Naive thymus-derived CD4-positive, alpha-beta T cell (primary cell): Measurements from ENCODE around the gene SLC25A13. TPM values are rescaled to one million over a fixed set of nuclear protein-coding genes. Genes with fewer than 3 reads are reported as not detected.
A peak's percentile ranks its signal among the peaks of the same experiment; 100 is the strongest.

Source experiments
- ATAC-seq: fragments of 150-1000 bp; cut with Tn5 transposase; 2 replicates; pipeline ENCODE4 v1.10.0; 2021; ENCODE audit warnings: mild to moderate bottlenecking, moderate library complexity
- CTCF ChIA-PET: fragments of 350-600 bp; sonication (Branson Sonifier 250); formaldehyde crosslinking; loops from one replicate; lab custom pipeline; 2021; ENCODE audit warnings: antibody characterized with exemption; lab: Charles Lee
- POLR2A ChIA-PET: fragments of 350-600 bp; sonication (Branson Sonifier 250); formaldehyde crosslinking; loops from one replicate; lab custom pipeline; 2021; ENCODE audit warnings: antibody characterized with exemption, inconsistent platforms; lab: Charles Lee
- DNase-seq, 9 donors: peaks; one replicate each; pipeline versions ENCODE4 v3.0.0 to v3.0.0-alpha.2; 2020 to 2022; ENCODE audit warnings: mixed read lengths in 1 of 9
- H3K27ac ChIP-seq: one replicate; pipeline ENCODE4 v1.7.0; 2013; ENCODE audit warnings: mild to moderate bottlenecking, low read depth, low read length, moderate library complexity
- H3K27me3 ChIP-seq, 2 donors: one replicate each; pipeline ENCODE4 v1.7.0; 2013; ENCODE audit warnings: low read length in 2 of 2, mild to moderate bottlenecking in 2 of 2, moderate library complexity in 2 of 2; ENCODE audit not compliant: control insufficient read depth in 2 of 2, insufficient read depth in 2 of 2
- H3K36me3 ChIP-seq, 3 experiments: 1 replicate in 2 of 3; 2 replicates in 1 of 3; pipeline ENCODE4 v1.7.0; 2013; ENCODE audit warnings: low read length in 3 of 3, mild to moderate bottlenecking in 3 of 3, moderate library complexity in 1 of 3; ENCODE audit not compliant: insufficient read depth in 3 of 3, control insufficient read depth in 2 of 3
- H3K4me1 ChIP-seq, 2 donors: one replicate each; pipeline ENCODE4 v1.7.0; 2013; ENCODE audit warnings: low read length in 2 of 2, mild to moderate bottlenecking in 2 of 2, moderate library complexity in 1 of 2; ENCODE audit not compliant: control insufficient read depth in 2 of 2, insufficient read depth in 2 of 2
- H3K4me3 ChIP-seq: 2 replicates; pipeline ENCODE4 v1.7.0; 2013; ENCODE audit warnings: mild to moderate bottlenecking, low read length
- H3K9me3 ChIP-seq, 3 experiments: 1 replicate in 2 of 3; 2 replicates in 1 of 3; pipeline ENCODE4 v1.7.0; 2013; ENCODE audit warnings: low read length in 3 of 3; ENCODE audit not compliant: control insufficient read depth in 2 of 3
- H3K27ac Mint-ChIP-seq, 9 donors: one replicate each; pipeline ENCODE4 v1.8.0; 2020 to 2022; ENCODE audit warnings: mixed read lengths in 9 of 9, mild to moderate bottlenecking in 8 of 9, moderate library complexity in 5 of 9, inconsistent platforms in 2 of 9
- H3K27me3 Mint-ChIP-seq, 5 donors: one replicate each; pipeline ENCODE4 v1.8.0; 2021 to 2022; ENCODE audit warnings: mixed read lengths in 5 of 5, mild to moderate bottlenecking in 1 of 5
- H3K36me3 Mint-ChIP-seq, 5 donors: one replicate each; pipeline ENCODE4 v1.8.0; 2020 to 2022; ENCODE audit warnings: mixed read lengths in 5 of 5, mild to moderate bottlenecking in 3 of 5, inconsistent platforms in 1 of 5
- H3K4me1 Mint-ChIP-seq, 7 donors: one replicate each; pipeline ENCODE4 v1.8.0; 2020 to 2022; ENCODE audit warnings: mixed read lengths in 7 of 7, mild to moderate bottlenecking in 3 of 7, inconsistent platforms in 1 of 7
- H3K4me3 Mint-ChIP-seq, 10 donors: one replicate each; pipeline ENCODE4 v1.8.0; 2020 to 2022; ENCODE audit warnings: mild to moderate bottlenecking in 10 of 10, mixed read lengths in 10 of 10, moderate library complexity in 6 of 10, inconsistent platforms in 2 of 10
- H3K9me3 Mint-ChIP-seq, 11 donors: one replicate each; pipeline ENCODE4 v1.8.0; 2020 to 2022; ENCODE audit warnings: mixed read lengths in 11 of 11, mild to moderate bottlenecking in 4 of 11, inconsistent platforms in 1 of 11, moderate library complexity in 1 of 11
- intact Hi-C, 2 donors: fragments of 100-400 bp; cut with micrococcal nuclease; formaldehyde crosslinking; loops; one replicate each; pipeline ENCODE4 v1.15.1; 2023
- polyA plus RNA-seq, 2 donors: library from polyadenylated mRNA; unstranded; fragments of 300-500 nt; fragmentation: Illumina TruSeq; gene quantifications; one replicate each; pipeline ENCODE4 v1.2.3, GENCODE V29; 2021
- total RNA-seq, 6 experiments: library from RNA in 5 of 6; stranded (reverse) in 5 of 6; gene quantifications; 1 replicate in 5 of 6; 2 replicates in 1 of 6; pipeline ENCODE4 v1.2.3 and lab custom pipeline; 2021 to 2026

The SLC25A13 gene
- total and polyA plus RNA-seq, 7 experiments from 2014 or later = 5.7 to 22.5 (median 9.1) TPM

GRCh38 chr7:96188174-96188581, 133.7 kb downstream of the SLC25A13 start:
- Histone ChIP-seq H3K9me3 (no peaks in the 10 kb centered on the region), H3K27ac (no peak overlapping the region), H3K4me1 (no peaks in the 10 kb centered on the region), H3K27me3 (no peaks in the 10 kb centered on the region), H3K4me3 (no peak overlapping the region), H3K36me3 (peaks cover 6 to 9% (median 8%) of the 10 kb centered on the region in 3 experiments)
- peak overlapping the region in 1 of 10 donors; percentile 10 for H3K4me3 Mint-ChIP-seq
- ChIA-PET POLR2A (no interaction called here), CTCF (no interaction called here)
- no peaks in the 10 kb centered on the region for H3K9me3 Mint-ChIP-seq
- no peaks in the 10 kb centered on the region for H3K27me3 Mint-ChIP-seq
- intact Hi-C loops = no loop called here
- H3K36me3 Mint-ChIP-seq = peaks cover 12 to 55% (median 37%) of the 10 kb centered on the region in 5 donors
- peaks cover 0 to 15% (median 5%) of the 10 kb centered on the region in 7 donors for H3K4me1 Mint-ChIP-seq
- peak overlapping the region in 3 of 9 donors; percentile 17 to 32 (median 18) for H3K27ac Mint-ChIP-seq
- DNase-seq = no peak
- ATAC-seq = no peak

GRCh38 chr7:96187735-96188134, 134.2 kb downstream of the SLC25A13 start:
- no peak for DNase-seq
- ATAC-seq = no peak
- H3K36me3 Mint-ChIP-seq = peaks cover 12 to 57% (median 40%) of the 10 kb centered on the region in 5 donors
- POLR2A ChIA-PET = no interaction called here
- no peaks in the 10 kb centered on the region for H3K27me3 Mint-ChIP-seq
- H3K36me3 ChIP-seq = peaks cover 4 to 8% (median 6%) of the 10 kb centered on the region in 3 experiments
- no peak overlapping the region for H3K27ac ChIP-seq
- peaks cover 0 to 15% (median 5%) of the 10 kb centered on the region in 7 donors for H3K4me1 Mint-ChIP-seq
- peak overlapping the region in 3 of 9 donors; percentile 17 to 32 (median 18) for H3K27ac Mint-ChIP-seq
- CTCF ChIA-PET = no interaction called here
- no peaks in the 10 kb centered on the region for H3K27me3 ChIP-seq
- H3K4me1 ChIP-seq = no peaks in the 10 kb centered on the region
- no peaks in the 10 kb centered on the region for H3K9me3 ChIP-seq
- no peaks in the 10 kb centered on the region for H3K9me3 Mint-ChIP-seq
- H3K4me3 ChIP-seq = no peak overlapping the region
- H3K4me3 Mint-ChIP-seq = no peak overlapping the region
- intact Hi-C loops = no loop called here

GRCh38 chr7:96184783-96185182, 137.1 kb downstream of the SLC25A13 start:
- H3K36me3 Mint-ChIP-seq = peaks cover 7 to 48% (median 22%) of the 10 kb centered on the region in 5 donors
- H3K4me3 Mint-ChIP-seq = no peak overlapping the region
- no peaks in the 10 kb centered on the region for H3K27me3 Mint-ChIP-seq
- no peak for ATAC-seq
- no peak overlapping the region for H3K27ac Mint-ChIP-seq
- Histone ChIP-seq H3K27ac (no peak overlapping the region), H3K27me3 (no peaks in the 10 kb centered on the region), H3K36me3 (peaks cover 0 to 6% (median 0%) of the 10 kb centered on the region in 3 experiments), H3K4me3 (no peak overlapping the region), H3K9me3 (no peaks in the 10 kb centered on the region), H3K4me1 (no peaks in the 10 kb centered on the region)
- no peaks in the 10 kb centered on the region for H3K9me3 Mint-ChIP-seq
- ChIA-PET CTCF (no interaction called here), POLR2A (no interaction called here)
- DNase-seq = no peak
- intact Hi-C loops = no loop called here
- H3K4me1 Mint-ChIP-seq = peaks cover 0 to 15% (median 5%) of the 10 kb centered on the region in 7 donors

- no peak for ATAC-seq
- H3K27me3 Mint-ChIP-seq = no peaks in the 10 kb centered on the region
- CTCF ChIA-PET = interaction anchor here (0.8 kb wide), 1 partner anchor 9 kb away, joined by 3 read pairs; no protein-coding TSS in a partner anchor
- Histone ChIP-seq H3K27ac (no peak overlapping the region), H3K4me1 (no peaks in the 10 kb centered on the region), H3K9me3 (no peaks in the 10 kb centered on the region), H3K27me3 (no peaks in the 10 kb centered on the region), H3K36me3 (peaks cover 0 to 6% (median 0%) of the 10 kb centered on the region in 3 experiments), H3K4me3 (no peak overlapping the region)
- intact Hi-C loops = loop anchor here in 1 of 2 donors (1.0 kb wide), 1 partner anchor 844 kb away; no protein-coding TSS in a partner anchor
- peaks cover 7 to 42% (median 16%) of the 10 kb centered on the region in 5 donors for H3K36me3 Mint-ChIP-seq
- no peak overlapping the region for H3K27ac Mint-ChIP-seq
- H3K4me1 Mint-ChIP-seq = peaks cover 0 to 8% (median 5%) of the 10 kb centered on the region in 7 donors
- no peak overlapping the region for H3K4me3 Mint-ChIP-seq
- POLR2A ChIA-PET = no interaction called here
- H3K9me3 Mint-ChIP-seq = no peaks in the 10 kb centered on the region
- no peak for DNase-seq
Observed at GRCh38 chr7:96183163-96183670, 138.7 kb downstream of the SLC25A13 start.

GRCh38 chr7:96182424-96183158, 139.3 kb downstream of the SLC25A13 start:
- no peak overlapping the region for H3K27ac ChIP-seq
- peaks cover 0 to 6% (median 0%) of the 10 kb centered on the region in 3 experiments for H3K36me3 ChIP-seq
- no peaks in the 10 kb centered on the region for H3K4me1 ChIP-seq
- H3K27me3 ChIP-seq = no peaks in the 10 kb centered on the region
- Mint-ChIP-seq H3K9me3 (no peaks in the 10 kb centered on the region), H3K4me3 (no peak overlapping the region), H3K4me1 (peaks cover 0 to 2% (median under 1%) of the 10 kb centered on the region in 7 donors), H3K36me3 (peaks cover 7 to 40% (median 13%) of the 10 kb centered on the region in 5 donors), H3K27me3 (no peaks in the 10 kb centered on the region), H3K27ac (peak overlapping the region in 1 of 9 donors; percentile 1)
- CTCF ChIA-PET = no interaction called here
- no peak overlapping the region for H3K4me3 ChIP-seq
- ATAC-seq (no peak), DNase-seq (no peak)
- POLR2A ChIA-PET = no interaction called here
- H3K9me3 ChIP-seq = no peaks in the 10 kb centered on the region
- intact Hi-C loops = loop anchor here in 1 of 2 donors (1.0 kb wide), 1 partner anchor 845 kb away; no protein-coding TSS in a partner anchor

- H3K4me1 ChIP-seq = no peaks in the 10 kb centered on the region
- Mint-ChIP-seq H3K4me3 (no peak overlapping the region), H3K9me3 (no peaks in the 10 kb centered on the region), H3K27ac (no peak overlapping the region), H3K4me1 (no peaks in the 10 kb centered on the region), H3K36me3 (peaks cover 6 to 42% (median 12%) of the 10 kb centered on the region in 5 donors), H3K27me3 (no peaks in the 10 kb centered on the region)
- no peak overlapping the region for H3K27ac ChIP-seq
- ChIA-PET POLR2A (no interaction called here), CTCF (interaction anchor here (0.8 kb wide), 1 partner anchor 819 kb away, joined by 3 read pairs; no protein-coding TSS in a partner anchor)
- intact Hi-C loops = no loop called here
- no peaks in the 10 kb centered on the region for H3K27me3 ChIP-seq
- no peak overlapping the region for H3K4me3 ChIP-seq
- no peaks in the 10 kb centered on the region for H3K9me3 ChIP-seq
- DNase-seq = no peak
- no peak for ATAC-seq
- H3K36me3 ChIP-seq = peaks cover 0 to 6% (median 0%) of the 10 kb centered on the region in 3 experiments
Observed at GRCh38 chr7:96181174-96181573, 140.7 kb downstream of the SLC25A13 start.
